Natural killer cell treated with Interleukin-12 subunit alpha and Interleukin-12 subunit beta and Interleukin-15 and Interleukin-18, amount 100 ng/mL, for 72 hours (primary cell): ENCODE data around the gene OTULINL. TPM values are rescaled to one million over a fixed set of nuclear protein-coding genes. Genes with fewer than 3 reads are reported as not detected.

ENCODE experiments used
- ATAC-seq, 2 donors: fragments of 150-1000 bp; cut with Tn5 transposase in 1 of 2; sonication (Bioruptor Pico), chemical (Tn5 transposase) in 1 of 2; 2 replicates each; pipeline ENCODE4 v1.10.0; 2021
- DNase-seq: peaks from one replicate; pipeline ENCODE4 v3.0.0; 2022; ENCODE audit warnings: low spot score
- H3K27ac Mint-ChIP-seq, 2 donors: 1 replicate in 1 of 2; 2 replicates in 1 of 2; pipeline ENCODE4 v1.8.0; 2022; ENCODE audit warnings: mixed read lengths in 2 of 2, mild to moderate bottlenecking in 1 of 2, moderate library complexity in 1 of 2
- H3K27me3 Mint-ChIP-seq, 2 donors: 1 replicate in 1 of 2; 2 replicates in 1 of 2; pipeline ENCODE4 v1.8.0; 2022; ENCODE audit warnings: mixed read lengths in 2 of 2
- H3K36me3 Mint-ChIP-seq: one replicate; pipeline ENCODE4 v1.8.0; 2022; ENCODE audit warnings: mixed read lengths
- H3K4me1 Mint-ChIP-seq, 2 donors: 1 replicate in 1 of 2; 2 replicates in 1 of 2; pipeline ENCODE4 v1.8.0; 2022; ENCODE audit warnings: low read depth in 2 of 2, mixed read lengths in 2 of 2, mild to moderate bottlenecking in 1 of 2
- H3K4me3 Mint-ChIP-seq: one replicate; pipeline ENCODE4 v1.8.0; 2022; ENCODE audit warnings: mixed read lengths
- H3K9me3 Mint-ChIP-seq: 2 replicates; pipeline ENCODE4 v1.8.0; 2022; ENCODE audit warnings: mixed read lengths
- total RNA-seq, 2 donors: library from RNA; stranded (reverse); gene quantifications; one replicate each; pipeline ENCODE4 v1.2.3, GENCODE V29; 2022

The OTULINL gene
- total RNA-seq, 2 donors from 2014 or later: 10.7 to 14.6 TPM

DNA sequence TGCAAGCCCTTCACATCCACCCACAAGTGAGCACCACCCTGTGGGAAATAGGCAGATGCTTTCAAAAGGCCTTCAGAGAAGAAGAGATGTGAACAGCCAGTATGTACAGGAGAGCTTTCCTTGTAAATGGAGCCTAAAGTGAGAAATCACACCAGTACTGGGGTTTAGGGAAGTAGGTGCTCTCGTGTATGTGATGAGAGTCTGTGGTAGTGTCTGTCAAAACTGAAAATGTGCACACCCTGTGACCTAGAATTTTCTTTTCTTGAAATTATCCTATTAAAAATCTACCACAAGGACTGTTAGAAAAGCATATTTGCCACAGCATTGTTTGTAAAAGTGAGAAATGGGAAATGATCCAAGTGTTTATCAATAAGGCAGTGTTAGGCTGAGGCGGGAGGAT is 16.6 kb downstream of the OTULINL start:
- no peak for DNase-seq
- Mint-ChIP-seq H3K4me1 (peaks cover 55 to 62% of the 10 kb centered on the region in 2 donors), H3K27ac (peak overlapping the region; percentile 6 to 93), H3K27me3 (no peaks in the 10 kb centered on the region), H3K4me3 (peak overlapping the region; percentile 4), H3K36me3 (peaks cover 13% of the 10 kb centered on the region), H3K9me3 (no peaks in the 10 kb centered on the region)
- no peak for ATAC-seq

DNA sequence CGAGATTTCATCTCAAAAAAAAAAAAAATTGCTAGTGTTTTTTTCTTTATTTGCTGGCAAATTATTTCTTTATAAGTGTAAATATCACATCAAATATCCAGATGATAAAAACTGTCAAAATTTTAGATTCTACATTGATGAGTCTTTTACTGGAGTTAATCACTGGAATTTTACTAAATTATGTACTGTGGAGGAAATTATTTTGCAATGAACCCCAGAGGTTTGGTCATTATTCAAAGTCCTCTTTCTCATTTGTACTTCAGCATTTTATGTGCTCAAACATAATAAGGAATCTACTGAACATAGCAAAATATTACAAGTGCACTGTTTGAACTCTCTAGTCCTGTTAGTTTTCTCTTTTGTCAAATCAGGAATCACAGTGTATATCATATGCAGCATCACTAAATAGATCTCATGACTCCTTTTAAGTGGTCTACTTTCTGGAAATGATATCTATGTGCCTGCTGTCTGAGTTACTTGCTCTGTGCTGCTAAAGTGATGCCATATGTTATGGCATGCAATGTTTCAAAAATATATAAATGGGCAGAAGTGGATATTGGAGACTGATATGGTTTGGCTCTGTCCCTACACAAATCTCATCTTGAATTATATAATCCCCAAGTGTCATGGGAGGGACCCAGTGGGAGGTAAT is 18.0 kb downstream of the OTULINL start:
- H3K9me3 Mint-ChIP-seq: no peaks in the 10 kb centered on the region
- no peak overlapping the region for H3K4me3 Mint-ChIP-seq
- H3K27me3 Mint-ChIP-seq: no peaks in the 10 kb centered on the region
- peaks cover 48% of the 10 kb centered on the region in 2 donors for H3K4me1 Mint-ChIP-seq
- H3K27ac Mint-ChIP-seq: no peak overlapping the region
- no peak for DNase-seq
- H3K36me3 Mint-ChIP-seq: peaks cover 13% of the 10 kb centered on the region
- ATAC-seq: no peak

DNA sequence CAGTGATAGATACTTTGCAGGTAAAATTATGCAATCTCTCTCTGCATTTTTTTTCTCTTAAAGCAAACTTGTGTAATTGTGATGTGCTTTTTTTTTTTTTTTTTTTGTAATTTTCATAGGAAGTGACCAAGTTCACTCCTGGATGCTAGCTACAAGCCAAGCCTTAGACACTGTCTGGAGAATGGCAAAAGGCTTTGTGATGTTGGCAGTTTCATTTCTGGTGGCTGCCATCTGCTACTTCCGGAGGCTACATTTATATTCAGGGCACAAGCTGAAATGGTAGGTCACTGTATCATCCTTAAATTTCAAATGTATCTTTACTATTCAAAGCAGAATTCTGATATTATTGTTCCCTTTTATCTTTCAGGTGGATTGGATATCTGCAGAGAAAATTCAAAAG is 19.3 kb downstream of the OTULINL start:
- Mint-ChIP-seq H3K4me1 (peaks cover 41 to 48% of the 10 kb centered on the region in 2 donors), H3K36me3 (peaks cover 18% of the 10 kb centered on the region), H3K27ac (no peak overlapping the region), H3K4me3 (no peak overlapping the region), H3K27me3 (no peaks in the 10 kb centered on the region), H3K9me3 (no peaks in the 10 kb centered on the region)
- no peak for DNase-seq
- ATAC-seq: no peak

DNA sequence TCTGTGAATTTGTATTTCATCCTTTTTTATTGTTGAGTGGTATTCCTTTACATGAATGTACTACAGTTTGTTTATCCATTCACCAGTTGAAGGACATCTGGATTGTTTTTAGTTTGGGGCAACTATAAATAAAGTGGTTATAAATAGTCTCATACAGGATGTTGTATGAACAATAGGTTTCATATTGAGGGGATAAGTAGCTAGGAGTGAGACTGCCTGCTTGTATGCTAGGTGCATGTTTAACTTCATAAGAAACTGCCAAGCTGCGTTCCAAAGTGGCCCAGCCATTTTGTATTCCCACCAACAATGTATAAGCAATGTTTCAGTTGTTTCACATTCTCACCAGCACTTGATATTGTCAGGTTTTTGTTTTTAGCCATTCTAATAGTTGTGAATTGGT is 21.5 kb downstream of the OTULINL start:
- Mint-ChIP-seq H3K9me3 (no peaks in the 10 kb centered on the region), H3K36me3 (peaks cover 20% of the 10 kb centered on the region), H3K27ac (no peak overlapping the region), H3K4me1 (peaks cover 31 to 35% of the 10 kb centered on the region in 2 donors), H3K27me3 (no peaks in the 10 kb centered on the region), H3K4me3 (no peak overlapping the region)
- ATAC-seq: no peak
- DNase-seq: no peak

DNA sequence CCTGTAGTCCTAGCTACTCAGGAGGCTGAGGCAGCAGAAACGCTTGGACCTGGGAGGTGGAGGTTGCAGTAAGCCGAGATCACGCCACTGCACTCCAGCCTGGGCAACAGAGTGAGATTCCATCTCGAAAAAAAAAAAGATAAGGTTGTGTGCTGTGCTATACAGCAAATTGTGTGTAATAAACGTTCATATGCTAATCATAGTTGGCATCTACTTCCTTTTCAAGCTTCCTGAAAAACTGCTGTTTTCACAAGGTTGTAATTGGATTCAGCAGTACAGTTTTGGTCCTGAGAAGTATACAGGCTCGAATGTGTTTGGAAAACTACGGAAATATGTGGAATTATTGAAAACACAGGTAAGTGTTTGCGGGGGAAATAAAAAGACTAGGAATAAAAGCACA is 25.5 kb downstream of the OTULINL start:
- H3K9me3 Mint-ChIP-seq: no peaks in the 10 kb centered on the region
- no peak overlapping the region for H3K4me3 Mint-ChIP-seq
- ATAC-seq (no peak), DNase-seq (no peak)
- H3K4me1 Mint-ChIP-seq: peaks cover 23 to 24% of the 10 kb centered on the region in 2 donors
- peaks cover 29% of the 10 kb centered on the region for H3K36me3 Mint-ChIP-seq
- no peaks in the 10 kb centered on the region for H3K27me3 Mint-ChIP-seq
- peak overlapping the region in 1 of 2 donors; percentile 21 for H3K27ac Mint-ChIP-seq

DNA sequence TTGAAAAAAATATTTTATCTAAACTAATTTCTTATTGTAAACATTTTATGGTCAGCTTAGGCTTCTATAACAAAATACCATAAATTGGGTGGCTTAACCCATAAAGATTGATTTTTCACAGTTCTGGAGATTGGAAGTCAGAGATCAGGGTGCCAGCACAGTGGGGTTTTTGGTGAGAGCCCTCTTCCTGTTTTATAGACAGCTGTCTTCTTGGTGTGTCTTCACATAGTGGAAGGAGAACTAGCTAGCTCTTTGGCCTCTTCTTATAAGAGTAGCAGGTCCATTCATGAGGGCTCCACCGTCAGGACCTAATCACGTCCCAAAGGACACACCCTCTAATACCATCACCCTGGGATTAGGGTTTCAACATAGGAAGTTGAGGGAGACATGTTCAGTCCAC is 26.6 kb downstream of the OTULINL start:
- ATAC-seq (no peak), DNase-seq (no peak)
- Mint-ChIP-seq H3K27ac (peak overlapping the region in 1 of 2 donors; percentile 21), H3K4me1 (peaks cover 23 to 24% of the 10 kb centered on the region in 2 donors), H3K27me3 (no peaks in the 10 kb centered on the region), H3K9me3 (no peaks in the 10 kb centered on the region), H3K36me3 (peaks cover 26% of the 10 kb centered on the region), H3K4me3 (no peak overlapping the region)

DNA sequence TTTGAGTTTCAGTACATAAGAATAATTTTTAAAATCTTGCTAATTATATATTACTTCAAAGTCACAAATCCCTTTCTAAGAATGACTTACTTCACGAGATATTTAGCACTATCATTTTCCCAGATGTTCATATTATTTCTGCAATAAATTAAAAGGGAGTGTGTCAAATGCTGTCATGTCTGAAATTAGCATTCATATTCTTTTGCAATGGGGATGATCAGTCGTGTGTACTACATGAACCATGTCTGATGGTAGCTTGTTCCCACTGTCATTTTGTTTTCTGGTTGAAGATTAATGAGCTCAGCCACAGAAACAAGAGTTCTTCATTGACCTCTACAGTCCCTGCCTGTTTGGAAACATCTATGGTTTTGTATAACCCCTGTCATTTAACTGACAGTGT is 30.1 kb downstream of the OTULINL start:
- Mint-ChIP-seq H3K36me3 (peaks cover 31% of the 10 kb centered on the region), H3K4me1 (peaks cover 7 to 15% of the 10 kb centered on the region in 2 donors), H3K27me3 (no peaks in the 10 kb centered on the region), H3K27ac (no peak overlapping the region), H3K9me3 (no peaks in the 10 kb centered on the region), H3K4me3 (no peak overlapping the region)
- ATAC-seq (no peak), DNase-seq (no peak)

DNA sequence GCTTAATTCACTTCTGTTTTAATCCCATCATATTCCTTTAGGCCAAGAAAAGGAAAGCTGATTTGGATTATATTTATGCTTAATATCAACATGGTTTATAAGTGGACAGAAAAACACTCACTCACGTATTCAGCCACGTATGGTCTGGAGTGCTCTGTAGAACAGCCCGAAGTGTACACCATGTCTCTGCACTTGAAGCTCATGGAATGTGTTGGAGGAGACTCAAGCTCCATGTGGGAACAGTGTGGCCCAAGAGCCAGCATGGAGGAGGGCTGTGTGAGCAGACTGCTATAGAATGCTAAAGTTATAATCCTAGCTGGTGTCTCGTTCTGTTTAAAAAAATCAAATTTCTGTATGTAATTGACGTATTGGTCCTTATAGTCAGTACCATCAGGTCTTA is 32.9 kb downstream of the OTULINL start:
- H3K4me1 Mint-ChIP-seq: no peaks in the 10 kb centered on the region
- no peaks in the 10 kb centered on the region for H3K9me3 Mint-ChIP-seq
- H3K4me3 Mint-ChIP-seq: no peak overlapping the region
- no peak overlapping the region for H3K27ac Mint-ChIP-seq
- DNase-seq (no peak), ATAC-seq (no peak)
- peaks cover 27% of the 10 kb centered on the region for H3K36me3 Mint-ChIP-seq
- H3K27me3 Mint-ChIP-seq: no peaks in the 10 kb centered on the region

DNA sequence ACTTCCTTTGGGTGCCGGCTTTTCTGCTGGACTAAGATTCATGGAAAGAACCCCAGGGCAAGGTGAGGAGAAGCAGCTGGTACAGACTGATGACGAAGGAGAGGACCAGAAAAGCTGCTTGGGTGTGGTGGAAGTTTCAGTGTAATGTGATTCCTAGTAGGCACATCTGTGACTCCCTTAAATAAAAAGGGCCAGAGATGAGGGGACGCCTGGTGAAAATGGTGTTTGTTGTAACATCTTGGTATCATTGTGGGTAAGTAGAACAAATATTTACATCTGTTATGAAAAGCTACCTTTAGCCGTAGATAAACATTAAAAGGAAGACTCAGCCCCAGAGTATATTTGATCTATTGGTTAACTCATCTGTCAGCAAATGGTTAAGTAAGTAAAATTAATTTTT is 33.8 kb downstream of the OTULINL start:
- Mint-ChIP-seq H3K4me1 (no peaks in the 10 kb centered on the region), H3K27ac (no peak overlapping the region), H3K4me3 (no peak overlapping the region), H3K36me3 (peaks cover 24% of the 10 kb centered on the region), H3K9me3 (no peaks in the 10 kb centered on the region), H3K27me3 (no peaks in the 10 kb centered on the region)
- no peak for DNase-seq
- no peak for ATAC-seq

DNA sequence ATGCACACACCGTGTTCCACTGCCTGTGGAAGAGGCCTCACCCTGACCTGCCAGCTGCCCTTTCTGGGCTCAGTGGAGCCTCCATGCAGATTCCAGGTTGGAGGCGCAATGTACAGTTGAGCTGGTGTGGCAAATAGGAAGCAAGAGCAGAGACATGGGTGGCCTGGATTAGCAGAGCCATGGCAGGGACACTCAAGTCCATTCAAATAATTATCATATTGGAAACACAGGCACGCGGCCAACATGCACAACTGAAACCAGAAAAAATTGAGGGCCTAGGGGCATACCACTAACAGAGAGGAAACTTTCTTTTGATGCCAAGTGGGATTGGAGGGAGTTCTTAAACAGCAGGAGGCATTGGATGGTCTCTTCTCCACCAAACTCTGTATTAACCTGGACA is 35.8 kb downstream of the OTULINL start:
- Mint-ChIP-seq H3K9me3 (peaks cover 5% of the 10 kb centered on the region), H3K27ac (no peak overlapping the region), H3K4me3 (no peak overlapping the region), H3K36me3 (peaks cover 21% of the 10 kb centered on the region), H3K4me1 (no peaks in the 10 kb centered on the region), H3K27me3 (no peaks in the 10 kb centered on the region)
- DNase-seq: no peak
- ATAC-seq: no peak

DNA sequence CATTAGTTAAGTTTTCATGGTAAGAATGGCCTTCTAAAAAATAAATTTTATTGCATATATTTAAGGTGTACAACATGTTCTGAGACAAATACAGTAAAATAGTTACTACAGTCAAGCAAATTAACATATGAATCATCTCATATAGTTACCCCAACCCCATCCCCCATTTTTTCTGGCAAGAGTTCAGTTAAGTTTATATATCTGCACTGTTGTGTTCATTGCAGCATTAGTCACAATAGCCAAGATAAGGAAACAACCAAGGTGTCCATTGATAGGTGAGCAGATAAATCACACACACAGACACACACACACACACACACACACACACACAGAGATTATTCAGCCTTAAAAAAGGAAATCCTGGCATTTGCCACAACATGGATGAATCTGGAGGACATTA is 45.7 kb downstream of the OTULINL start:
- H3K4me3 Mint-ChIP-seq: no peak overlapping the region
- DNase-seq (no peak), ATAC-seq (no peak)
- H3K27ac Mint-ChIP-seq: no peak overlapping the region
- no peaks in the 10 kb centered on the region for H3K27me3 Mint-ChIP-seq
- H3K9me3 Mint-ChIP-seq: no peaks in the 10 kb centered on the region
- no peaks in the 10 kb centered on the region for H3K36me3 Mint-ChIP-seq
- H3K4me1 Mint-ChIP-seq: no peaks in the 10 kb centered on the region

DNA sequence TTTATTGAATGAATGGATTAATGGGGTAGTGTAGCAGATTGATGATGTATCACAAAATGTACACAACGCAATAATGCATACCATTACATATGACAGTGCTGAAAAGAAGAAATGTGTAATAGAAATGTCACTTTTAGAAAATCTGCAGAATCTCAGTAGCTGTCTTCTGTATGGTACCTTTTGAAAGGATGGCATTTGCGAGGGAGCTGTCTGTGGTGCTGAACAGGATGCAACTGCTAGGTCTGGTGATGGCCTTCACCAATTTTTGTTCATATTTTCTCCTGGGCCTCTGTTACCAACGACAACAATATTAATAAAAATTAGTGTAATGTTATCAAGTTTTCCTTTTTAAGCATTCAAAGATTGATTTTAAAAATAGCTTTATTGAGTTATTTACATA is 46.8 kb downstream of the OTULINL start:
- DNase-seq (no peak), ATAC-seq (no peak)
- Mint-ChIP-seq H3K4me1 (no peaks in the 10 kb centered on the region), H3K9me3 (no peaks in the 10 kb centered on the region), H3K27me3 (no peaks in the 10 kb centered on the region), H3K4me3 (no peak overlapping the region), H3K36me3 (no peaks in the 10 kb centered on the region), H3K27ac (no peak overlapping the region)

DNA sequence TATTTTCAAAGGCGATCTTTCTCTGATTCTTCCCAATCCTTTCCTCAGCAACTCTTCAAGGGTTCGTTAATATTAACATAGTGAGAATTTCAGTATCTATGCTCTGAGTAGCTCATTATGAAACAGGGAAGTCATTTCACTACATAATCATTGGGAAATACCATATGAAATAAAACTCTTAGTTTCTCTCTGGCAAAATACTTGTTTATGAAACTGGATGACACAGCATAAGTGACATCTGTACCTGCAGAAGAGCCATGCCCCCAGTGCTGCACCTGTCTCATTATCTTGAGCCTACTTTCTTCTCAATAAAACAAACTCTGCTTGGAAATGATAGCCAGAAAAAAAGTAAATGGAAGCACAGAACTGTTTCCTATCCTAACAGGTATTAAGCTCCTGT is 49.1 kb downstream of the OTULINL start:
- Mint-ChIP-seq H3K36me3 (no peaks in the 10 kb centered on the region), H3K4me3 (no peak overlapping the region), H3K4me1 (peaks cover 6 to 7% of the 10 kb centered on the region in 2 donors), H3K27me3 (no peaks in the 10 kb centered on the region), H3K9me3 (no peaks in the 10 kb centered on the region), H3K27ac (no peak overlapping the region)
- ATAC-seq: no peak
- no peak for DNase-seq

DNA sequence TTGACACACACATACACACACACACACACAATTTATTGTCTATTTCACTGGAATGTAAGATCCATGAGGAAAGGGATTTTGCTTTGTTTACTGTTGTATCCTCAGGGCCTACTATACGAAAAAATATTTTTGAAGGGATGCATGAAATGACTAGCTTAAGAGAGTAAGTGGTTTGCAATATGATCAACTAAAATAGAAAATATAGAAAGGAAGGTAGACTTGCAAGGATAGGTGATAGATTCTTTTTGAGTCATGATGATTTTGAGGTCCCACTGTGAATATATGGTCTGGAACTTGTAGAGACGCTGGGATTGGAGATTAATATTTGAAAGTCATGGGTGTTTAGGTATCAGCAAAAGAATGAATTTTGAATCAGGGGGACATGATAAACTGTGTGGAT is 54.1 kb downstream of the OTULINL start:
- H3K4me1 Mint-ChIP-seq: peaks cover 9 to 10% of the 10 kb centered on the region in 2 donors
- DNase-seq (no peak), ATAC-seq (peak in 1 of 2 donors; percentile 70)
- no peak overlapping the region for H3K27ac Mint-ChIP-seq
- no peaks in the 10 kb centered on the region for H3K9me3 Mint-ChIP-seq
- H3K27me3 Mint-ChIP-seq: peaks cover 8 to 13% of the 10 kb centered on the region in 2 donors
- no peak overlapping the region for H3K4me3 Mint-ChIP-seq
- no peaks in the 10 kb centered on the region for H3K36me3 Mint-ChIP-seq

DNA sequence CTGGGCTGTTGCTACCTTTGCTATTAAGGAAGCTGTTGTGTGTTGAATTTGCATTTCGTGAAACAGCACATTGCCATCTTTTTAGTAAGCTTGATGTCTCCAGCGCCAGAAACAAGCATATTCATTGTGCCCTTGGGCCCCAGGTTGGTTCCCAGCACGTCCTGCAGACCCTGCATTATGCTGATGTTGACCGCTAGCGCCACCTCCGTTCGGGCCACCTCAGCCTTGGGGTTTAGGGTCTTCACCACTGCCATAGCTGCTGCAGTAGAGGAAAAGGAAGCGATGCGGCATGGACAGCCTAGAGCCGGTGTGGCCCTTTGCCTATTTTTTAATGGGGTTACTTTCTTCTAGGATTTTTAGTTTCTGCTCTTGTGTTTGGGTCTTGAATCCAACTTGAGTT is 59.2 kb downstream of the OTULINL start:
- Mint-ChIP-seq H3K36me3 (no peaks in the 10 kb centered on the region), H3K4me3 (no peak overlapping the region), H3K4me1 (peaks cover 1 to 2% of the 10 kb centered on the region in 2 donors), H3K27me3 (peaks cover 14 to 28% of the 10 kb centered on the region in 2 donors), H3K27ac (no peak overlapping the region), H3K9me3 (no peaks in the 10 kb centered on the region)
- DNase-seq (no peak), ATAC-seq (no peak)
